Esophagus muscularis mucosa (tissue), 3 donors: ENCODE results near the gene SNAP91.

Source experiments
- CTCF ChIP-seq, 3 experiments: fragments of 200-600 bp in 2 of 3; fragments of 450-650 bp in 1 of 3; sonication (generic) in 2 of 3; IDR thresholded peaks; one replicate each; pipeline ENCODE4 v1.5.1; 2017 to 2019; ENCODE audit warnings: antibody characterized with exemption in 3 of 3, mild to moderate bottlenecking in 2 of 3, moderate library complexity in 1 of 3
- POLR2A ChIP-seq: fragments of 450-650 bp; IDR thresholded peaks from one replicate; pipeline ENCODE4 v1.6.1; 2017; ENCODE audit warnings: antibody characterized with exemption, moderate library complexity, mild to moderate bottlenecking, low read depth

- no peak for TF ChIP-seq POLR2A
- TF ChIP-seq CTCF (IDR thresholded peaks at IDR 0.05): no peak
Measured at GRCh38 chr6:83702749-83703148, 6.2 kb downstream of the SNAP91 start.
